ENCODE results near the gene CCDC192.
A peak's percentile ranks its signal among the peaks of the same experiment; 100 is the strongest.
"Not testable (repeated sequence)": the region's sequence is repeated elsewhere in the genome, so short reads cannot be mapped to it uniquely, and the experiment has no call there.

Gene CCDC192

GRCh38 chr5:127702926-127703561 is at the start of gene CCDC192:
TSS of gene CCDC192 (plus strand) at chr5:127703391. CDS start at chr5:127703446, 55 bp downstream.
- DNase-seq (ENCODE audit: low spot score) = no peak

GRCh38 chr5:127656825-127657224 is 46.4 kb upstream of the CCDC192 start:
- no peak for DNase-seq (ENCODE audit: low spot score)

- DNase-seq (ENCODE audit: low spot score) = no peak
Measured at GRCh38 chr5:127660047-127660733, 43.0 kb upstream of the CCDC192 start.

GRCh38 chr5:127664093-127664492 is 39.1 kb upstream of the CCDC192 start:
- no peak for DNase-seq (ENCODE audit: low spot score)

GRCh38 chr5:127665641-127666040 is 37.5 kb upstream of the CCDC192 start:
- DNase-seq (ENCODE audit: low spot score) = no peak

- no peak for DNase-seq (ENCODE audit: low spot score)
Measured at GRCh38 chr5:127666043-127666716, 37.0 kb upstream of the CCDC192 start.

- DNase-seq (ENCODE audit: low spot score) = no peak
Measured at GRCh38 chr5:127667926-127668325, 35.3 kb upstream of the CCDC192 start.

- no peak for DNase-seq (ENCODE audit: low spot score)
Measured at GRCh38 chr5:127671218-127671617, 32.0 kb upstream of the CCDC192 start.

- no peak for DNase-seq (ENCODE audit: low spot score)
Measured at GRCh38 chr5:127673117-127673800, 29.9 kb upstream of the CCDC192 start.

- DNase-seq (ENCODE audit: low spot score) = not testable (repeated sequence)
Measured at GRCh38 chr5:127676951-127677350, 26.2 kb upstream of the CCDC192 start.

GRCh38 chr5:127679691-127680330 is 23.4 kb upstream of the CCDC192 start:
- DNase-seq (ENCODE audit: low spot score) = not testable (repeated sequence)

GRCh38 chr5:127680595-127680994 is 22.6 kb upstream of the CCDC192 start:
- no peak for DNase-seq (ENCODE audit: low spot score)

GRCh38 chr5:127683008-127683407 is 20.2 kb upstream of the CCDC192 start:
- no peak for DNase-seq (ENCODE audit: low spot score)

- no peak for DNase-seq (ENCODE audit: low spot score)
Measured at GRCh38 chr5:127684726-127685467, 18.3 kb upstream of the CCDC192 start.

GRCh38 chr5:127685662-127686061 is 17.5 kb upstream of the CCDC192 start:
- no peak for DNase-seq (ENCODE audit: low spot score)

GRCh38 chr5:127686424-127686823 is 16.8 kb upstream of the CCDC192 start:
- no peak for DNase-seq (ENCODE audit: low spot score)

GRCh38 chr5:127694518-127695171 is 8.5 kb upstream of the CCDC192 start:
- DNase-seq (ENCODE audit: low spot score) = no peak

GRCh38 chr5:127695346-127695745 is 7.8 kb upstream of the CCDC192 start:
- peak; percentile 23 for DNase-seq (ENCODE audit: low spot score)

- DNase-seq (ENCODE audit: low spot score) = no peak
Measured at GRCh38 chr5:127696683-127697082, 6.5 kb upstream of the CCDC192 start.

GRCh38 chr5:127697894-127698600 is 5.1 kb upstream of the CCDC192 start:
- DNase-seq (ENCODE audit: low spot score) = no peak

Data from Ammon's horn (tissue), 1 donor.